Mucosa of rectum (tissue), 2 donors: ENCODE results near the gene LPIN2.
"Not testable (repeated sequence)": the region's sequence is repeated elsewhere in the genome, so short reads cannot be mapped to it uniquely, and the experiment has no call there.

ENCODE experiments used
- H3K27ac ChIP-seq, 2 donors: one replicate each; pipeline ENCODE4 v1.7.0; 2013; ENCODE audit warnings: inconsistent platforms in 2 of 2, low read depth in 2 of 2, low read length in 2 of 2
- H3K27me3 ChIP-seq, 2 donors: one replicate each; pipeline ENCODE4 v1.7.0; 2013; ENCODE audit warnings: low read length in 2 of 2; ENCODE audit not compliant: control insufficient read depth in 2 of 2, insufficient read depth in 2 of 2
- H3K36me3 ChIP-seq, 2 donors: one replicate each; pipeline ENCODE4 v1.7.0; 2013; ENCODE audit warnings: low read length in 2 of 2; ENCODE audit not compliant: control insufficient read depth in 2 of 2, insufficient read depth in 2 of 2
- H3K4me1 ChIP-seq, 2 donors: one replicate each; pipeline ENCODE4 v1.7.0; 2013; ENCODE audit warnings: low read length in 2 of 2, mild to moderate bottlenecking in 1 of 2; ENCODE audit not compliant: control insufficient read depth in 2 of 2, insufficient read depth in 2 of 2
- H3K4me3 ChIP-seq, 2 donors: one replicate each; pipeline ENCODE4 v1.7.0; 2013; ENCODE audit warnings: low read length in 2 of 2
- H3K9ac ChIP-seq, 2 donors: one replicate each; pipeline ENCODE4 v1.7.0; 2013; ENCODE audit warnings: low read length in 2 of 2, low read depth in 1 of 2, mild to moderate bottlenecking in 1 of 2
- H3K9me3 ChIP-seq, 2 donors: one replicate each; pipeline ENCODE4 v1.7.0; 2013; ENCODE audit warnings: low read length in 2 of 2; ENCODE audit not compliant: control insufficient read depth in 2 of 2
- donor health status: healthy.
- donor health status: Normal muscosa, but diverticular disease.

The LPIN2 gene

GRCh38 chr18:3028115-3028514 lies 15.2 kb upstream of the LPIN2 start:
- H3K36me3 ChIP-seq, H3K4me3 ChIP-seq, H3K9ac ChIP-seq, H3K9me3 ChIP-seq, H3K27me3 ChIP-seq, H3K27ac ChIP-seq: not testable (repeated sequence)
- peaks cover 3 to 14% of the 10 kb centered on the region in 2 donors for H3K4me1 ChIP-seq

DNA sequence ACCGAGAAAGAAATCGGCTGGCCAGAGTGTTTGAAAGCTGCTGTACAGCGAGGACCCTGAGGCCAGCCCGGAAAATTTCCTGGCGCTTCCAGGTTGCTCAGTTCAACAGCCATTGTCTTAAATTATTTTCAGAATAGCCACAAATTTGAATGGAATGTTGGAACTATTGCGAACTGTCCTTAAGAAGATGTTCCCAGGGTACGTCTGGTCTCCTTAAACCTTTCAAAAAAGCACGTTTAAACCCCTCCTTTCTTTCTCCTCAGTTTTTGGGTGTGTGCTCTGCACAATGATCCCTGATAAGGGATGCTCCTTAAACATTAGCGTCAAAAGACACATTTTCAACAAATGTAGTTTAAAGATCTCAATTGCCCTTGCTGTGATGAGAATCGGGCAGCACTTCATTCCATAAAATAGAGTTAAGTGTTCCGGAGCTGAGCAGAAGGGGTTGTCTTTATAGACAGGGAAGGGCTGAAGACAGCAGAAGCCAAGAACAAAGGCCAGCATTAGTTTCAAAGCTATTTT lies 14.5 kb upstream of the LPIN2 start:
- H3K27ac ChIP-seq = peak overlapping the region in 1 of 2 donors; percentile 63

DNA sequence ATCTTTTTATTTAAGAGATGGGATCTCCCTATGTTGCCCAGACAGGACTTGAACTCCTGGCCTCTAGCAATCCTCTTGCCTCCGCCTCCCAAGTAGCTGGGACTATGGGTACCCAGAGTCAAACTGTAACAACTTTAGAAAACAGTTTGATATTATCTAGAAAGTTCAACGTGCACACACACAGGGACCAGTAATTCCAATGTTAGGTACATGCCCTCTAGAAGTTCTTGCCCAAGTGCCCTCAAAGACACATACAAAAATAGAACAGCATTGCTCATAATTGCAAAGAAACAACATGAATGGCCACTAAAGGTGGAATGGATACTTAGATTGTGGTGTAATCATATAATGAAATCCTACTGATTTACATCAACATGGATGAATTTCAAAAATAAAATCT lies 12.6 kb upstream of the LPIN2 start:
- H3K9ac ChIP-seq = no peak overlapping the region
- peaks cover 3 to 14% of the 10 kb centered on the region in 2 donors for H3K4me1 ChIP-seq
- H3K9me3 ChIP-seq = no peaks in the 10 kb centered on the region

More for the DNA sequence above, 14.5 kb upstream of the LPIN2 start:
- H3K4me3 ChIP-seq = no peak overlapping the region
- no peak overlapping the region for H3K9ac ChIP-seq
- H3K27me3 ChIP-seq = no peaks in the 10 kb centered on the region
- peaks cover 3 to 14% of the 10 kb centered on the region in 2 donors for H3K4me1 ChIP-seq
- H3K36me3 ChIP-seq = no peaks in the 10 kb centered on the region
- H3K9me3 ChIP-seq = no peaks in the 10 kb centered on the region

GRCh38 chr18:3023603-3024002 lies 10.7 kb upstream of the LPIN2 start:
- H3K36me3 ChIP-seq, H3K4me1 ChIP-seq, H3K9me3 ChIP-seq, H3K4me3 ChIP-seq, H3K9ac ChIP-seq, H3K27me3 ChIP-seq, H3K27ac ChIP-seq: not testable (repeated sequence)

More for the DNA sequence above, 12.6 kb upstream of the LPIN2 start:
- H3K27ac ChIP-seq = no peak overlapping the region
- H3K36me3 ChIP-seq = no peaks in the 10 kb centered on the region
- H3K27me3 ChIP-seq = no peaks in the 10 kb centered on the region
- H3K4me3 ChIP-seq = no peak overlapping the region

GRCh38 chr18:3016585-3017297 lies 3.8 kb upstream of the LPIN2 start:
- Histone ChIP-seq H3K27me3 (no peaks in the 10 kb centered on the region), H3K4me1 (peaks cover 3 to 5% of the 10 kb centered on the region in 2 donors), H3K9me3 (no peaks in the 10 kb centered on the region), H3K4me3 (no peak overlapping the region), H3K9ac (no peak overlapping the region), H3K27ac (peak overlapping the region in 1 of 2 donors; percentile 59), H3K36me3 (no peaks in the 10 kb centered on the region)

DNA sequence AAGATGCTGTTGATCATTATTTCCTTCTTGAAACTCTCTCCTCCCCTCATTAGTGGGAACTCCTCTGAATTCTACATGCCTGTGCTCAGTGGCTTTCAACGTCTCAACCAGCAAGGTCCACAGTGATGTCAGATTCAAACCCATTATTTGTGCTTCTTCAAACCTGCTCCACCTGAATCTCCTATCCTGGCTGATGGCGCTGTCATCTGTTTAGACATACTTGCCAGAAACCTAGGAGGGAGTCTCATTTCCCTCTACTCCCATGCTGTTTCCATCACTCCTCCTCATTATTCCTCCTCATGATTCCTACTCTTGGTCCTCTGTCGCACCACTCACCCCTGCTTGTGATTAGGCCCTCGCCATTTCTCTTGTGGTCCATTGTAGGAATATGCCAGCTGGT lies 2.9 kb upstream of the LPIN2 start:
- Histone ChIP-seq H3K9me3 (no peaks in the 10 kb centered on the region), H3K4me1 (peaks cover 7 to 8% of the 10 kb centered on the region in 2 donors), H3K27ac (peak overlapping the region; percentile 8 to 59), H3K27me3 (no peaks in the 10 kb centered on the region), H3K4me3 (no peak overlapping the region), H3K36me3 (no peaks in the 10 kb centered on the region), H3K9ac (no peak overlapping the region)

- H3K27me3 ChIP-seq = no peaks in the 10 kb centered on the region
- H3K9ac ChIP-seq = no peak overlapping the region
- no peak overlapping the region for H3K4me3 ChIP-seq
- peak overlapping the region; percentile 21 to 59 for H3K27ac ChIP-seq
- H3K9me3 ChIP-seq = no peaks in the 10 kb centered on the region
- no peaks in the 10 kb centered on the region for H3K36me3 ChIP-seq
- H3K4me1 ChIP-seq = peaks cover 7 to 8% of the 10 kb centered on the region in 2 donors
Observed at GRCh38 chr18:3015204-3015592, 2.3 kb upstream of the LPIN2 start.

DNA sequence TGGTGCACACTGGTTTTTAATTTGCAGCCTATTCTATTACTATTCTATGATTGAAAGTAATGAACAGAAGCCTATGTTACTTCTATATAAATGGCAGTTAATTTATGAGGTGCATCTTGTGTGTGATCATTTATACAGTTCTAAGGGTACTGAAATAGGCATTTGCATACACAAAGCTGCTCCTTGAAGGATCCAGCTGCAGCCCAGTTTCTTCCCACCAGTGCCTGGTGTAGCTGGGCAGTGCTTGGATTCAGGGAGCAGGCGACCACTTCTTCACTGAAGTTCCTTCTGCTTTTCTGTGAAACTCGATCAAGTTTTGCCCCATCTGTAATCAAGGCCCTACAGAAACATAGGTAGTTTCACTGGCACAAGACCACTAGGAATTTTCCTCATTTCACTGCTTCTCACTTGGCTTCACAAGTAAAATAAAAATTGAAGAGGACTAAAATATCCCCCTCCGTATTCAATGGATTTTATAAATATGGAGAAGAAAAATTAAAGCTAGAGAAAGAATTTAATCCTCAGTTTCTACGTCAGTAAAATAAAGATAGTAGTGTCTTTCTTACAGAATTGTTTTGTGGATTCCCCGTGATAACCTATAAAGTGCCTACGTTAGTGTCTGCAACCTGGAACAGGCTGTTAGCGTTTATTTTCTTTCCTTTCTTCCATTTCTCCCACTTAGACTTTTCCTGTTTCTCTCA lies 1.7 kb upstream of the LPIN2 start:
- Histone ChIP-seq H3K36me3 (peaks cover 0 to 3% of the 10 kb centered on the region in 2 donors), H3K9me3 (no peaks in the 10 kb centered on the region), H3K9ac (no peak overlapping the region), H3K4me3 (no peak overlapping the region), H3K27ac (peak overlapping the region; percentile 21 to 59), H3K4me1 (peaks cover 7 to 8% of the 10 kb centered on the region in 2 donors), H3K27me3 (no peaks in the 10 kb centered on the region)

GRCh38 chr18:3012136-3013023 lies 564 bp downstream of the LPIN2 start:
- H3K9ac ChIP-seq = peak overlapping the region; percentile 60 to 92
- peaks cover 0 to 3% of the 10 kb centered on the region in 2 donors for H3K36me3 ChIP-seq
- no peaks in the 10 kb centered on the region for H3K9me3 ChIP-seq
- H3K4me3 ChIP-seq = peak overlapping the region; percentile 77 to 82
- H3K27ac ChIP-seq = peak overlapping the region; percentile 83 to 87
- H3K27me3 ChIP-seq = no peaks in the 10 kb centered on the region
- H3K4me1 ChIP-seq = peaks cover 7 to 8% of the 10 kb centered on the region in 2 donors
